Loucy (cell line): ENCODE measurements around the gene HLF.

ENCODE experiments used
- H2AFZ ChIP-seq: fragments of 200-600 bp; sonication (generic); 2 replicates; pipeline ENCODE4 v1.6.0; 2016; ENCODE audit warnings: antibody characterized with exemption, mild to moderate bottlenecking, low read length, moderate library complexity
- H3F3A ChIP-seq: fragments of 200-600 bp; 2 replicates; pipeline ENCODE4 v1.6.0; 2016; ENCODE audit warnings: antibody characterized with exemption, low read depth, mild to moderate bottlenecking
- H3K27me3 ChIP-seq: fragments of 200-600 bp; sonication (generic); 2 replicates; pipeline ENCODE4 v1.6.1; 2014; ENCODE audit warnings: low read length, mild to moderate bottlenecking; ENCODE audit not compliant: insufficient read depth, poor library complexity, severe bottlenecking
- H3K36me3 ChIP-seq: fragments of 200-600 bp; sonication (generic); 2 replicates; pipeline ENCODE4 v1.6.1; 2016; ENCODE audit warnings: low read length; ENCODE audit not compliant: insufficient read depth
- H3K4me1 ChIP-seq: fragments of 200-600 bp; sonication (generic); 2 replicates; pipeline ENCODE4 v1.5.1; 2014; ENCODE audit warnings: low read length, mild to moderate bottlenecking; ENCODE audit not compliant: insufficient read depth, poor library complexity, severe bottlenecking
- H3K4me2 ChIP-seq: fragments of 200-600 bp; sonication (generic); 2 replicates; pipeline ENCODE4 v1.6.0; 2014; ENCODE audit warnings: antibody characterized with exemption, low read length, low read depth, mild to moderate bottlenecking; ENCODE audit not compliant: poor library complexity, severe bottlenecking
- H3K4me3 ChIP-seq: fragments of 200-600 bp; sonication (generic); 2 replicates; pipeline ENCODE4 v1.5.1; 2014; ENCODE audit warnings: low read length, mild to moderate bottlenecking, mixed read lengths; ENCODE audit not compliant: poor library complexity, severe bottlenecking
- H3K79me2 ChIP-seq: fragments of 200-600 bp; sonication (generic); 2 replicates; pipeline ENCODE4 v1.6.1; 2014; ENCODE audit warnings: low read length; ENCODE audit not compliant: insufficient read depth
- H3K9ac ChIP-seq: fragments of 200-600 bp; sonication (generic); 2 replicates; pipeline ENCODE4 v1.6.0; 2014; ENCODE audit warnings: mild to moderate bottlenecking, low read depth, low read length, moderate library complexity; ENCODE audit not compliant: poor library complexity, severe bottlenecking
- H3K9me2 ChIP-seq: fragments of 200-600 bp; sonication (generic); replicated peaks from 2 replicates; pipeline ENCODE4 v1.6.1; 2016; ENCODE audit warnings: low read depth, low read length, mixed read lengths
- H3K9me3 ChIP-seq: fragments of 200-600 bp; sonication (generic); 2 replicates; pipeline ENCODE4 v1.6.1; 2014; ENCODE audit warnings: mild to moderate bottlenecking, antibody characterized with exemption, low read length, low read depth; ENCODE audit not compliant: insufficient read depth
- H4K20me1 ChIP-seq: fragments of 200-600 bp; sonication (generic); 2 replicates; pipeline ENCODE4 v1.6.0; 2014; ENCODE audit warnings: antibody characterized with exemption, low read length, mild to moderate bottlenecking; ENCODE audit not compliant: insufficient read depth, poor library complexity, severe bottlenecking
- EZH2phosphoT487 ChIP-seq: fragments of 200-600 bp; IDR thresholded peaks from 2 replicates; pipeline ENCODE4 v1.6.1; 2018; ENCODE audit warnings: antibody characterized with exemption, mild to moderate bottlenecking, moderate library complexity, borderline replicate concordance
- TF ChIP-seq, protein P1 (sequence below): fragments of 200-600 bp; sonication (generic); conservative IDR thresholded peaks from 2 replicates; pipeline ENCODE4 v1.5.1; 2014; ENCODE audit warnings: mild to moderate bottlenecking, antibody characterized with exemption, low read length

HLF gene

GRCh38 chr17:55296171-55296695 is 31.5 kb downstream of the HLF start:
- TF ChIP-seq, protein P1, sequence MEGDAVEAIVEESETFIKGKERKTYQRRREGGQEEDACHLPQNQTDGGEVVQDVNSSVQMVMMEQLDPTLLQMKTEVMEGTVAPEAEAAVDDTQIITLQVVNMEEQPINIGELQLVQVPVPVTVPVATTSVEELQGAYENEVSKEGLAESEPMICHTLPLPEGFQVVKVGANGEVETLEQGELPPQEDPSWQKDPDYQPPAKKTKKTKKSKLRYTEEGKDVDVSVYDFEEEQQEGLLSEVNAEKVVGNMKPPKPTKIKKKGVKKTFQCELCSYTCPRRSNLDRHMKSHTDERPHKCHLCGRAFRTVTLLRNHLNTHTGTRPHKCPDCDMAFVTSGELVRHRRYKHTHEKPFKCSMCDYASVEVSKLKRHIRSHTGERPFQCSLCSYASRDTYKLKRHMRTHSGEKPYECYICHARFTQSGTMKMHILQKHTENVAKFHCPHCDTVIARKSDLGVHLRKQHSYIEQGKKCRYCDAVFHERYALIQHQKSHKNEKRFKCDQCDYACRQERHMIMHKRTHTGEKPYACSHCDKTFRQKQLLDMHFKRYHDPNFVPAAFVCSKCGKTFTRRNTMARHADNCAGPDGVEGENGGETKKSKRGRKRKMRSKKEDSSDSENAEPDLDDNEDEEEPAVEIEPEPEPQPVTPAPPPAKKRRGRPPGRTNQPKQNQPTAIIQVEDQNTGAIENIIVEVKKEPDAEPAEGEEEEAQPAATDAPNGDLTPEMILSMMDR: no peak
- TF ChIP-seq EZH2phosphoT487: no peak
- Histone ChIP-seq H4K20me1 (no peaks in the 10 kb centered on the region), H3K79me2 (no peaks in the 10 kb centered on the region), H3K9me2 (no peaks in the 10 kb centered on the region), H3K4me2 (no peak overlapping the region), H3K4me1 (no peaks in the 10 kb centered on the region), H3F3A (no peaks in the 10 kb centered on the region), H2AFZ (no peak overlapping the region), H3K4me3 (no peak overlapping the region), H3K36me3 (no peaks in the 10 kb centered on the region), H3K9ac (no peak overlapping the region), H3K27me3 (no peaks in the 10 kb centered on the region), H3K9me3 (no peaks in the 10 kb centered on the region)

- Histone ChIP-seq H2AFZ (no peak overlapping the region), H3K36me3 (no peaks in the 10 kb centered on the region), H3F3A (no peaks in the 10 kb centered on the region), H3K4me1 (no peaks in the 10 kb centered on the region), H3K9me2 (no peaks in the 10 kb centered on the region), H4K20me1 (no peaks in the 10 kb centered on the region), H3K79me2 (no peaks in the 10 kb centered on the region), H3K4me2 (no peak overlapping the region), H3K9ac (no peak overlapping the region), H3K4me3 (no peak overlapping the region), H3K9me3 (no peaks in the 10 kb centered on the region), H3K27me3 (no peaks in the 10 kb centered on the region)
- TF ChIP-seq, protein P1: no peak
- no peak for TF ChIP-seq EZH2phosphoT487
Measured at GRCh38 chr17:55296699-55297098, 31.9 kb downstream of the HLF start.

DNA sequence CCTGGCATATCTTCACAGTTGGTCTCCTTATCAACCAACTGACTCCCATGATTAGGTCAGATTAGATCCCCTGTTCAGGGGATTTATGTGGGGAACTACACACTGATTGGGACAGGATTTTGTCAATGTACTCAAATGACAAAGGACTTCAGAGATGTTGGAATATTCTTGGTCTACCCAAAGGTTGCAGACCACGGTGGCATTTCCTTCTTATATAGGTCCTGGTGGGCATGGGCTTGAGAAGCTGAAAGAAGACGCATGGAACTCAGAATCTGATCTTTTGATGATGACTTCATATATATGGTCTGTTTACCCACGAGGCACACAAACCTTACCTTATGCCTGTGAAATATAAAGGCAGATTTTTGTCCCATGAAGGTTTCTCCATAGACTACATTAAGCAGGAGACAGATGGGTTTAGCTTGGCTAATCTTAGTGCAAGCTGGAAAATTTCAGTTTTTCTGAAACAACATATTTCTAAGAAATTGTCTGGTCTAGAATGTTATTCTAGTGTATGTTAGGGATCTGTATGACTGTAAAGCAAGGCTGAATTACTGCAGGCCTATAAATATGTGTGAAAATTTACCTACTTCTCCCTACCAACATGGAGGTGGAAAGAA is 33.5 kb downstream of the HLF start:
- Histone ChIP-seq H3F3A (no peaks in the 10 kb centered on the region), H2AFZ (no peak overlapping the region), H3K9ac (no peak overlapping the region), H3K79me2 (no peaks in the 10 kb centered on the region), H3K36me3 (no peaks in the 10 kb centered on the region), H3K4me2 (no peak overlapping the region), H3K4me3 (no peak overlapping the region), H3K9me3 (no peaks in the 10 kb centered on the region), H3K27me3 (no peaks in the 10 kb centered on the region), H3K4me1 (no peaks in the 10 kb centered on the region), H3K9me2 (no peaks in the 10 kb centered on the region), H4K20me1 (no peaks in the 10 kb centered on the region)
- no peak for TF ChIP-seq EZH2phosphoT487
- TF ChIP-seq, protein P1: no peak
